GM06990 (cell line): ENCODE measurements around the gene CBL.

Experiments
- DNase-seq: peaks from one replicate; pipeline ENCODE4 v3.0.0-alpha.2; 2011; ENCODE audit not compliant: insufficient read length; ENCODE audit errors: extremely low read depth
- H3K27me3 ChIP-seq: replicated peaks from 2 replicates; pipeline ENCODE4 v1.6.0; 2011; ENCODE audit warnings: low read length; ENCODE audit not compliant: control insufficient read depth, insufficient read depth
- H3K36me3 ChIP-seq: 2 replicates; pipeline ENCODE4 v1.5.1; 2011; ENCODE audit warnings: low read length; ENCODE audit not compliant: control insufficient read depth, insufficient read depth
- H3K4me3 ChIP-seq: replicated peaks from 2 replicates; pipeline ENCODE4 v1.5.1; 2011; ENCODE audit warnings: low read depth, mild to moderate bottlenecking, control low read depth, low read length
- CTCF ChIP-seq: IDR thresholded peaks from 2 replicates; pipeline ENCODE4 v1.5.1; 2011; ENCODE audit warnings: low read length, control low read depth, mild to moderate bottlenecking, inconsistent platforms; ENCODE audit not compliant: insufficient read depth, poor library complexity, severe bottlenecking

CBL gene

GRCh38 chr11:119303227-119303718, 97.1 kb downstream of the CBL start:
- Histone ChIP-seq H3K36me3 (peaks cover 23% of the 10 kb centered on the region), H3K27me3 (no peaks in the 10 kb centered on the region)

GRCh38 chr11:119305556-119306372, 99.6 kb downstream of the CBL start:
- no peak for DNase-seq
- H3K27me3 ChIP-seq = no peaks in the 10 kb centered on the region
- no peak for TF ChIP-seq CTCF
- H3K36me3 ChIP-seq = peaks cover 23% of the 10 kb centered on the region
- H3K4me3 ChIP-seq = no peak overlapping the region

More at GRCh38 chr11:119303227-119303718, 97.1 kb downstream of the CBL start:
- DNase-seq = no peak
- no peak overlapping the region for H3K4me3 ChIP-seq
- TF ChIP-seq CTCF = no peak

GRCh38 chr11:119306373-119306890, 100.3 kb downstream of the CBL start:
- no peak for DNase-seq
- no peak overlapping the region for H3K4me3 ChIP-seq
- H3K27me3 ChIP-seq = no peaks in the 10 kb centered on the region
- no peak for TF ChIP-seq CTCF
- H3K36me3 ChIP-seq = peaks cover 26% of the 10 kb centered on the region

GRCh38 chr11:119307219-119307618, 101.1 kb downstream of the CBL start:
- H3K36me3 ChIP-seq = peaks cover 26% of the 10 kb centered on the region
- H3K4me3 ChIP-seq = no peak overlapping the region
- TF ChIP-seq CTCF = peak; percentile 9
- H3K27me3 ChIP-seq = no peaks in the 10 kb centered on the region
- DNase-seq = no peak

GRCh38 chr11:119307974-119308373, 101.8 kb downstream of the CBL start:
- Histone ChIP-seq H3K36me3 (peaks cover 26% of the 10 kb centered on the region), H3K27me3 (no peaks in the 10 kb centered on the region), H3K4me3 (no peak overlapping the region)
- no peak for DNase-seq
- TF ChIP-seq CTCF = no peak
